HUES64 (cell line): ENCODE results near the gene GPHN.
"Not testable (repeated sequence)": the region's sequence is repeated elsewhere in the genome, so short reads cannot be mapped to it uniquely, and the experiment has no call there.

Source experiments
- H3K27ac ChIP-seq: 2 replicates; pipeline ENCODE4 v1.7.0; 2013; ENCODE audit warnings: low read depth, low read length, inconsistent platforms
- H3K27me3 ChIP-seq: 2 replicates; pipeline ENCODE4 v1.6.1; 2013; ENCODE audit warnings: mild to moderate bottlenecking, low read length; ENCODE audit not compliant: insufficient read depth
- H3K36me3 ChIP-seq: 2 replicates; pipeline ENCODE4 v1.6.1; 2013; ENCODE audit warnings: mild to moderate bottlenecking, low read length; ENCODE audit not compliant: insufficient read depth
- H3K4me1 ChIP-seq: 2 replicates; pipeline ENCODE4 v1.6.1; 2013; ENCODE audit warnings: mild to moderate bottlenecking, low read length, moderate library complexity; ENCODE audit not compliant: insufficient read depth
- H3K4me3 ChIP-seq: 2 replicates; pipeline ENCODE4 v1.5.1; 2013; ENCODE audit warnings: mild to moderate bottlenecking, low read length, moderate library complexity
- H3K9ac ChIP-seq: 2 replicates; pipeline ENCODE4 v1.6.1; 2013; ENCODE audit warnings: mild to moderate bottlenecking, low read depth, low read length
- H3K9me3 ChIP-seq: 2 replicates; pipeline ENCODE4 v1.6.1; 2013; ENCODE audit warnings: low read depth, low read length; ENCODE audit not compliant: insufficient read depth
- WGBS: fragments of 150-250, 120-280 bp; methylation state at CpG from one replicate; pipeline ENCODE4 v1.1.7; 2013; ENCODE audit warnings: missing lambda C conversion rate; 5-methylcytosine and 5-hydroxymethylcytosine counted together

The GPHN gene

GRCh38 chr14:66541627-66542026 is 33.7 kb downstream of the GPHN start:
- 96% methylated on average over 3 of the region's 3 CpGs for WGBS
- Histone ChIP-seq H3K27me3 (no peaks in the 10 kb centered on the region), H3K4me1 (peaks cover 8% of the 10 kb centered on the region)

GRCh38 chr14:66543996-66544395 is 36.0 kb downstream of the GPHN start:
- 91% methylated on average over 2 of the region's 2 CpGs for WGBS

More at GRCh38 chr14:66541627-66542026, 33.7 kb downstream of the GPHN start:
- Histone ChIP-seq H3K9me3 (peaks cover 4% of the 10 kb centered on the region; the same call in 1 of the 2 replicates), H3K9ac (no peak overlapping the region), H3K36me3 (no peaks in the 10 kb centered on the region), H3K4me3 (no peak overlapping the region), H3K27ac (no peak overlapping the region)

DNA sequence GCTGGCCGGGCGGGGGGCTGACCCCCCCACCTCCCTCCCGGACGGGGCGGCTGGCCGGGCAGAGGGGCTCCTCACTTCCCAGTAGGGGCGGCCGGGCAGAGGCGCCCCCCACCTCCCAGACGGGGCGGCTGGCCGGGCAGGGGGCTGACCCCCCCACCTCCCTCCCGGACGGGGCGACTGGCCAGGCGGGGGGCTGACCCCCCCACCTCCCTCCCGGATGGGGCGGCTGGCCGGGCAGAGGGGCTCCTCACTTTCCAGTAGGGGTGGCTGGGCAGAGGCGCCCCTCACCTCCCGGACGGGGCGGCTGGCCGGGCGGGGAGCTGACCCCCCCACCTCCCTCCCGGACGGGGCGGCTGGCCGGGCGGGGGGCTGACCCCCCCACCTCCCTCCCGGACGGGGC is 37.2 kb downstream of the GPHN start:
- not testable (repeated sequence) for H3K9me3 ChIP-seq, H3K27ac ChIP-seq, H3K36me3 ChIP-seq, H3K4me3 ChIP-seq, H3K27me3 ChIP-seq, H3K4me1 ChIP-seq, H3K9ac ChIP-seq
- 100% methylated on average over 2 of the region's 32 CpGs for WGBS

More at GRCh38 chr14:66543996-66544395, 36.0 kb downstream of the GPHN start:
- no peak overlapping the region for H3K27ac ChIP-seq
- 0 out of 2 replicates have a peak, but pooled peaks cover 2% of the 10 kb centered on the region for H3K4me1 ChIP-seq
- H3K4me3 ChIP-seq: no peak overlapping the region
- no peaks in the 10 kb centered on the region for H3K36me3 ChIP-seq
- H3K9me3 ChIP-seq: peaks cover 4% of the 10 kb centered on the region; the same call in 1 of the 2 replicates
- H3K27me3 ChIP-seq: no peaks in the 10 kb centered on the region
- H3K9ac ChIP-seq: no peak overlapping the region

DNA sequence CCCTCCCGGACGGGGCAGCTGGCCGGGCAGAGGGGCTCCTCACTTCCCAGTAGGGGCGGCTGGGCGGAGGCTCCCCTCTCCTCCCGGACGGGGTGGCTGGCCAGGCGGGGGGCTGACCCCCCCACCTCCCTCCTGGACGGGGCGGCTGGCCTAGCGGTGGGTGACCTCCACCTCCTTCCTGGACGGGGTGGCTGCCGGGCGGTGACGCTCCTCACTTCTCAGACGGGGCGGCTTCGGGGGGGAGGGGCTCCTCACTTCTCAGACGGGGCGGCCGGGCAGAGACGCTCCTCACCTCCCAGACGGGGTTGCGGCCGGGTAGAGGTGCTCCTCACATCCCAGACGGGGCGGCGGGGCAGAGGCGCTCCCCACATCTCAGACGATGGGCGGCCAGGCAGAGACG is 37.8 kb downstream of the GPHN start:
- H3K9ac ChIP-seq: not testable (repeated sequence)

GRCh38 chr14:66563731-66564130 is 55.8 kb downstream of the GPHN start:
- H3K36me3 ChIP-seq: no peaks in the 10 kb centered on the region
- H3K9ac ChIP-seq: no peak overlapping the region
- H3K27ac ChIP-seq: 0 out of 2 replicates have a peak overlapping the region, but pooled peaks have one; percentile 5
- H3K4me1 ChIP-seq: peaks cover 20% of the 10 kb centered on the region
- H3K4me3 ChIP-seq: no peak overlapping the region
- H3K27me3 ChIP-seq: no peaks in the 10 kb centered on the region
- 68% methylated on average over 2 of the region's 2 CpGs for WGBS
- H3K9me3 ChIP-seq: no peaks in the 10 kb centered on the region

More for the DNA sequence above, 37.8 kb downstream of the GPHN start:
- H3K9me3 ChIP-seq, H3K36me3 ChIP-seq, H3K27me3 ChIP-seq, H3K4me3 ChIP-seq, H3K27ac ChIP-seq, H3K4me1 ChIP-seq: not testable (repeated sequence)
- WGBS: 96% methylated on average over 27 of the region's 32 CpGs

DNA sequence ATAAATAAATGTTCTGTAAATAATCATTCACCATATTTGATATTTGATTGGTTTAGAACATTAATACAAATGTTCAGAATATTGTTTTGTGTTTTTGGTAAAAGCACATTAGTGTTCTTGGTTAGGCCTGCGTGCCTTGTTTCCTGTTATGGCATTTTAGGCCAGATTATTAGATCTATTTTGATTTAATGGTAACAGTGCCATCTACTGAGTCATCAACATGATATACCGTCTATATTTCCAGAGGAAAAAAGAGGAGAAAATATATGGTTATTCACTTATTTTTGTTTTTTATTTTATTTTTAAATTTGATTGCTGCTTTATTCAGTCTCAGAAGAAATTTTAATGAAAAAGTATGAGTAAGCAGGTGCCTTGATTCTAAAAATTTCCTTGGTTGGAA is 60.3 kb downstream of the GPHN start:
- no peak overlapping the region for H3K27ac ChIP-seq
- no peak overlapping the region for H3K4me3 ChIP-seq

DNA sequence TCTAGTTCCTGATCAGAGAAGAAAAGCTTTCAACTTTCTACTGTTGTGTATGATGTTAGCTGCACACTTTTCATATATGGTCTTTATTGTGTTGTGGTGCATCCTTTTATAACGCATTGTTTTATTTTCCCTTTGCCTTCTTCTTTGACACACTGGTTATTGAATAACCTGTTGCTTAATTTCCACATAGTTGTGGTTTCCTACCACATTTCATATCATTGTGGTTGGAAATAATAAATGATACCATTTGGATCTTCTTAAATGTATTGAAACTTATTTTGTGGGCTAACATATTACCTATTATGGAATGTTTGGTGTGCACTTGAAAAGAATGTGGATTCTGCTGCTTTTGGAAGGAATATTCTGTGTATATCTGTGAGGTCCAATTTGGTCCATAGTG is 64.9 kb downstream of the GPHN start:
- 80% methylated on average over 1 of the region's 1 CpG for WGBS
- peaks cover 36% of the 10 kb centered on the region for H3K9me3 ChIP-seq

More for the DNA sequence above, 60.3 kb downstream of the GPHN start:
- peaks cover 15% of the 10 kb centered on the region for H3K4me1 ChIP-seq
- H3K27me3 ChIP-seq: no peaks in the 10 kb centered on the region
- H3K9ac ChIP-seq: no peak overlapping the region
- H3K9me3 ChIP-seq: no peaks in the 10 kb centered on the region
- 100% methylated on average over 1 of the region's 2 CpGs for WGBS
- no peaks in the 10 kb centered on the region for H3K36me3 ChIP-seq

DNA sequence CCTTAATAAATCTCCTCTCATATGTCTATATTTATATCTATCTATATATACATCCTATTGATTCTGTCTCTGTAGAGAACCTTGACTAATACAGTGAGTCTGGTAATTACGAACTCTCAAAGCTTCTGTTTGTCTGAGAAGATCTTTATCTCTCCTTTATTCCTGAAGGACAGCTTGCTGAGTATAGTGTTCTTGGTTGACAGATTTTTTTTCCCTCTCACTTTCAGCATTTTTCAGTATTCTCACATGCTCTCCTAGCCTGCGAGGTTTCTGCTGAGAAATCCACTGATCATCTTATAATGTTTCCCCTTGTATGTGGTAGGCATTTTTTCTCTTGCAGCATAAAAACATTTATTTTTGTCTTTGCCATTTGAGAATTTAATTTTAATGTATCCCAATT is 67.1 kb downstream of the GPHN start:
- WGBS: no CpG with 5 or more reads among the region's 2 CpGs
- H3K27ac ChIP-seq: no peak overlapping the region

More for the DNA sequence above, 64.9 kb downstream of the GPHN start:
- Histone ChIP-seq H3K27ac (no peak overlapping the region), H3K4me1 (no peaks in the 10 kb centered on the region), H3K9ac (no peak overlapping the region), H3K27me3 (no peaks in the 10 kb centered on the region), H3K4me3 (no peak overlapping the region), H3K36me3 (no peaks in the 10 kb centered on the region)

GRCh38 chr14:66575939-66576338 is 68.0 kb downstream of the GPHN start:
- Histone ChIP-seq H3K27ac (no peak overlapping the region), H3K4me1 (no peaks in the 10 kb centered on the region), H3K9ac (no peak overlapping the region), H3K36me3 (no peaks in the 10 kb centered on the region), H3K27me3 (no peaks in the 10 kb centered on the region), H3K4me3 (no peak overlapping the region), H3K9me3 (peaks cover 43% of the 10 kb centered on the region)
- 95% methylated on average over 1 of the region's 1 CpG for WGBS

More for the DNA sequence above, 67.1 kb downstream of the GPHN start:
- Histone ChIP-seq H3K9ac (no peak overlapping the region), H3K36me3 (no peaks in the 10 kb centered on the region), H3K9me3 (peaks cover 43% of the 10 kb centered on the region), H3K4me1 (no peaks in the 10 kb centered on the region), H3K4me3 (no peak overlapping the region), H3K27me3 (no peaks in the 10 kb centered on the region)

GRCh38 chr14:66587753-66588152 is 79.8 kb downstream of the GPHN start:
- H3K9me3 ChIP-seq: peaks cover 12% of the 10 kb centered on the region; the same call in 1 of the 2 replicates
- not testable (repeated sequence) for H3K27ac ChIP-seq, H3K4me3 ChIP-seq, H3K4me1 ChIP-seq, H3K9ac ChIP-seq, H3K27me3 ChIP-seq, H3K36me3 ChIP-seq
- 95% methylated on average over 6 of the region's 6 CpGs for WGBS

DNA sequence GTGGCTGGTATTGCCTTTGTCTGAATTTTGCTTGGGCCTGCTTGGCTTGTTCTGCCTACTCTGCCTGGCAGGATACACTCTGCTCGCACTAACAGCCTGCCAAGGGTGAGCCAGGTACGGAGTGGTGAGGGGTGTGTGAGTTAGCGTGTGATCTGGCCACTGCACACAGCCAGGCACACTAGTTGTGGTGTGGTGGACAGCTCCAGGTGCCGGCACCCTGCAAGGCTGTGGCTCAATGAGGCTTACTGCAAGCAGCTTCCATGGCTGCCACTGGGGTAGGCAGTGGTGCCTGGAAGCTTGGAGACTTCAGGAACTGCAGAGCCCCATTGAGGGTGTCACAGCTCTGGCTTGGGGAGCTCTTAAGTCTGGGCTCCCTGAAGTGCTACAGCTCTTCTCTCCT is 87.4 kb downstream of the GPHN start:
- no peak overlapping the region for H3K9ac ChIP-seq
- peaks cover 6% of the 10 kb centered on the region for H3K9me3 ChIP-seq
- WGBS: 97% methylated on average over 4 of the region's 4 CpGs

More for the DNA sequence above, 87.4 kb downstream of the GPHN start:
- Histone ChIP-seq H3K4me1 (no peaks in the 10 kb centered on the region), H3K4me3 (no peak overlapping the region), H3K27me3 (no peaks in the 10 kb centered on the region), H3K36me3 (no peaks in the 10 kb centered on the region), H3K27ac (no peak overlapping the region)
